Naive thymus-derived CD4-positive, alpha-beta T cell (primary cell): ENCODE data around the gene PRKAG2. TPM values are rescaled to one million over a fixed set of nuclear protein-coding genes. Genes with fewer than 3 reads are reported as not detected.

Source experiments
- ATAC-seq: fragments of 150-1000 bp; cut with Tn5 transposase; 2 replicates; pipeline ENCODE4 v1.10.0; 2021; ENCODE audit warnings: mild to moderate bottlenecking, moderate library complexity
- CTCF ChIA-PET: fragments of 350-600 bp; sonication (Branson Sonifier 250); formaldehyde crosslinking; loops from one replicate; lab custom pipeline; 2021; ENCODE audit warnings: antibody characterized with exemption; lab: Charles Lee
- POLR2A ChIA-PET: fragments of 350-600 bp; sonication (Branson Sonifier 250); formaldehyde crosslinking; loops from one replicate; lab custom pipeline; 2021; ENCODE audit warnings: antibody characterized with exemption, inconsistent platforms; lab: Charles Lee
- DNase-seq, 9 donors: peaks; one replicate each; pipeline versions ENCODE4 v3.0.0 to v3.0.0-alpha.2; 2020 to 2022; ENCODE audit warnings: mixed read lengths in 1 of 9
- H3K27ac ChIP-seq: one replicate; pipeline ENCODE4 v1.7.0; 2013; ENCODE audit warnings: mild to moderate bottlenecking, low read depth, low read length, moderate library complexity
- H3K27me3 ChIP-seq, 2 donors: one replicate each; pipeline ENCODE4 v1.7.0; 2013; ENCODE audit warnings: low read length in 2 of 2, mild to moderate bottlenecking in 2 of 2, moderate library complexity in 2 of 2; ENCODE audit not compliant: control insufficient read depth in 2 of 2, insufficient read depth in 2 of 2
- H3K36me3 ChIP-seq, 3 experiments: 1 replicate in 2 of 3; 2 replicates in 1 of 3; pipeline ENCODE4 v1.7.0; 2013; ENCODE audit warnings: low read length in 3 of 3, mild to moderate bottlenecking in 3 of 3, moderate library complexity in 1 of 3; ENCODE audit not compliant: insufficient read depth in 3 of 3, control insufficient read depth in 2 of 3
- H3K4me1 ChIP-seq, 2 donors: one replicate each; pipeline ENCODE4 v1.7.0; 2013; ENCODE audit warnings: low read length in 2 of 2, mild to moderate bottlenecking in 2 of 2, moderate library complexity in 1 of 2; ENCODE audit not compliant: control insufficient read depth in 2 of 2, insufficient read depth in 2 of 2
- H3K4me3 ChIP-seq: 2 replicates; pipeline ENCODE4 v1.7.0; 2013; ENCODE audit warnings: mild to moderate bottlenecking, low read length
- H3K9me3 ChIP-seq, 3 experiments: 1 replicate in 2 of 3; 2 replicates in 1 of 3; pipeline ENCODE4 v1.7.0; 2013; ENCODE audit warnings: low read length in 3 of 3; ENCODE audit not compliant: control insufficient read depth in 2 of 3
- H3K27ac Mint-ChIP-seq, 9 donors: one replicate each; pipeline ENCODE4 v1.8.0; 2020 to 2022; ENCODE audit warnings: mixed read lengths in 9 of 9, mild to moderate bottlenecking in 8 of 9, moderate library complexity in 5 of 9, inconsistent platforms in 2 of 9
- H3K27me3 Mint-ChIP-seq, 5 donors: one replicate each; pipeline ENCODE4 v1.8.0; 2021 to 2022; ENCODE audit warnings: mixed read lengths in 5 of 5, mild to moderate bottlenecking in 1 of 5
- H3K36me3 Mint-ChIP-seq, 5 donors: one replicate each; pipeline ENCODE4 v1.8.0; 2020 to 2022; ENCODE audit warnings: mixed read lengths in 5 of 5, mild to moderate bottlenecking in 3 of 5, inconsistent platforms in 1 of 5
- H3K4me1 Mint-ChIP-seq, 7 donors: one replicate each; pipeline ENCODE4 v1.8.0; 2020 to 2022; ENCODE audit warnings: mixed read lengths in 7 of 7, mild to moderate bottlenecking in 3 of 7, inconsistent platforms in 1 of 7
- H3K4me3 Mint-ChIP-seq, 10 donors: one replicate each; pipeline ENCODE4 v1.8.0; 2020 to 2022; ENCODE audit warnings: mild to moderate bottlenecking in 10 of 10, mixed read lengths in 10 of 10, moderate library complexity in 6 of 10, inconsistent platforms in 2 of 10
- H3K9me3 Mint-ChIP-seq, 11 donors: one replicate each; pipeline ENCODE4 v1.8.0; 2020 to 2022; ENCODE audit warnings: mixed read lengths in 11 of 11, mild to moderate bottlenecking in 4 of 11, inconsistent platforms in 1 of 11, moderate library complexity in 1 of 11
- intact Hi-C, 2 donors: fragments of 100-400 bp; cut with micrococcal nuclease; formaldehyde crosslinking; loops; one replicate each; pipeline ENCODE4 v1.15.1; 2023
- polyA plus RNA-seq, 2 donors: library from polyadenylated mRNA; unstranded; fragments of 300-500 nt; fragmentation: Illumina TruSeq; gene quantifications; one replicate each; pipeline ENCODE4 v1.2.3, GENCODE V29; 2021
- total RNA-seq, 6 experiments: library from RNA in 5 of 6; stranded (reverse) in 5 of 6; gene quantifications; 1 replicate in 5 of 6; 2 replicates in 1 of 6; pipeline ENCODE4 v1.2.3 and lab custom pipeline; 2021 to 2026

PRKAG2 gene
- total and polyA plus RNA-seq, 7 experiments from 2014 or later: 15.0 to 74.4 (median 55.7) TPM

GRCh38 chr7:151728746-151729145 lies 148.2 kb downstream of the PRKAG2 start:
- H3K27me3 ChIP-seq: no peaks in the 10 kb centered on the region
- no peaks in the 10 kb centered on the region for H3K36me3 ChIP-seq
- Mint-ChIP-seq H3K27ac (no peak overlapping the region), H3K27me3 (no peaks in the 10 kb centered on the region), H3K4me3 (no peak overlapping the region), H3K9me3 (no peaks in the 10 kb centered on the region), H3K36me3 (peaks cover 0 to 14% (median 0%) of the 10 kb centered on the region in 5 donors), H3K4me1 (peaks cover 0 to 18% (median 0%) of the 10 kb centered on the region in 7 donors)
- intact Hi-C loops: no loop called here
- no peak for ATAC-seq
- H3K27ac ChIP-seq: no peak overlapping the region
- no peak overlapping the region for H3K4me3 ChIP-seq
- H3K4me1 ChIP-seq: no peaks in the 10 kb centered on the region
- H3K9me3 ChIP-seq: no peaks in the 10 kb centered on the region
- CTCF ChIA-PET: no interaction called here
- POLR2A ChIA-PET: no interaction called here
- no peak for DNase-seq

- DNase-seq (no peak), ATAC-seq (no peak)
- Mint-ChIP-seq H3K36me3 (peaks cover 0 to 16% (median 0%) of the 10 kb centered on the region in 5 donors), H3K4me1 (peaks cover 0 to 18% (median 0%) of the 10 kb centered on the region in 7 donors), H3K27ac (no peak overlapping the region), H3K4me3 (no peak overlapping the region), H3K27me3 (no peaks in the 10 kb centered on the region), H3K9me3 (no peaks in the 10 kb centered on the region)
- Histone ChIP-seq H3K9me3 (no peaks in the 10 kb centered on the region), H3K27me3 (no peaks in the 10 kb centered on the region), H3K4me1 (no peaks in the 10 kb centered on the region), H3K4me3 (no peak overlapping the region), H3K36me3 (no peaks in the 10 kb centered on the region), H3K27ac (no peak overlapping the region)
- intact Hi-C loops: no loop called here
- ChIA-PET POLR2A (no interaction called here), CTCF (no interaction called here)
Measured at GRCh38 chr7:151728286-151728660, 148.6 kb downstream of the PRKAG2 start.

GRCh38 chr7:151727579-151728285 lies 149.2 kb downstream of the PRKAG2 start:
- POLR2A ChIA-PET: no interaction called here
- H3K27me3 Mint-ChIP-seq: no peaks in the 10 kb centered on the region
- ATAC-seq: peak; percentile 87

GRCh38 chr7:151726652-151727578 lies 150.0 kb downstream of the PRKAG2 start:
- POLR2A ChIA-PET: interaction anchor here (0.6 kb wide), 1 partner anchor 7 kb away, joined by 3 read pairs; no protein-coding TSS in a partner anchor
- Histone ChIP-seq H3K4me3 (no peak overlapping the region), H3K27me3 (no peaks in the 10 kb centered on the region), H3K9me3 (no peaks in the 10 kb centered on the region), H3K27ac (no peak overlapping the region), H3K4me1 (no peaks in the 10 kb centered on the region), H3K36me3 (no peaks in the 10 kb centered on the region)
- intact Hi-C loops: no loop called here
- DNase-seq: no peak
- no peaks in the 10 kb centered on the region for H3K9me3 Mint-ChIP-seq
- CTCF ChIA-PET: no interaction called here
- no peaks in the 10 kb centered on the region for H3K27me3 Mint-ChIP-seq
- H3K4me1 Mint-ChIP-seq: peaks cover 0 to 19% (median 0%) of the 10 kb centered on the region in 7 donors
- peaks cover 0 to 16% (median 0%) of the 10 kb centered on the region in 5 donors for H3K36me3 Mint-ChIP-seq
- H3K27ac Mint-ChIP-seq: peak overlapping the region in 2 of 9 donors; percentile 17 to 38
- no peak overlapping the region for H3K4me3 Mint-ChIP-seq
- no peak for ATAC-seq

More at GRCh38 chr7:151727579-151728285, 149.2 kb downstream of the PRKAG2 start:
- no peaks in the 10 kb centered on the region for H3K9me3 ChIP-seq
- H3K4me3 ChIP-seq: no peak overlapping the region
- Mint-ChIP-seq H3K27ac (no peak overlapping the region), H3K4me3 (no peak overlapping the region), H3K9me3 (no peaks in the 10 kb centered on the region), H3K36me3 (peaks cover 0 to 16% (median 0%) of the 10 kb centered on the region in 5 donors), H3K4me1 (peaks cover 0 to 18% (median 0%) of the 10 kb centered on the region in 7 donors)
- H3K27me3 ChIP-seq: no peaks in the 10 kb centered on the region
- H3K4me1 ChIP-seq: no peaks in the 10 kb centered on the region
- CTCF ChIA-PET: no interaction called here
- DNase-seq: peak in 1 of 9 donors; percentile 26
- H3K36me3 ChIP-seq: no peaks in the 10 kb centered on the region
- intact Hi-C loops: no loop called here
- H3K27ac ChIP-seq: no peak overlapping the region

- Histone ChIP-seq H3K36me3 (no peaks in the 10 kb centered on the region), H3K9me3 (no peaks in the 10 kb centered on the region), H3K4me1 (no peaks in the 10 kb centered on the region), H3K27ac (no peak overlapping the region), H3K4me3 (no peak overlapping the region), H3K27me3 (no peaks in the 10 kb centered on the region)
- CTCF ChIA-PET: interaction anchor here (0.7 kb wide), 1 partner anchor 278 kb away, joined by 3 read pairs; no protein-coding TSS in a partner anchor
- intact Hi-C loops: no loop called here
- Mint-ChIP-seq H3K27me3 (no peaks in the 10 kb centered on the region), H3K9me3 (no peaks in the 10 kb centered on the region), H3K4me3 (no peak overlapping the region), H3K27ac (peak overlapping the region in 1 of 9 donors; percentile 17), H3K4me1 (peaks cover 0 to 19% (median 0%) of the 10 kb centered on the region in 7 donors), H3K36me3 (peaks cover 0 to 16% (median 0%) of the 10 kb centered on the region in 5 donors)
- ATAC-seq (no peak), DNase-seq (no peak)
- POLR2A ChIA-PET: interaction anchor here (0.6 kb wide), 1 partner anchor 8 kb away, joined by 3 read pairs; no protein-coding TSS in a partner anchor
Measured at GRCh38 chr7:151725844-151726651, 150.9 kb downstream of the PRKAG2 start.

GRCh38 chr7:151724920-151725584 lies 151.9 kb downstream of the PRKAG2 start:
- Histone ChIP-seq H3K9me3 (no peaks in the 10 kb centered on the region), H3K4me3 (no peak overlapping the region), H3K4me1 (no peaks in the 10 kb centered on the region), H3K27ac (no peak overlapping the region), H3K36me3 (no peaks in the 10 kb centered on the region), H3K27me3 (no peaks in the 10 kb centered on the region)
- DNase-seq: no peak
- Mint-ChIP-seq H3K9me3 (no peaks in the 10 kb centered on the region), H3K27ac (no peak overlapping the region), H3K4me3 (no peak overlapping the region), H3K4me1 (peaks cover 0 to 19% (median 0%) of the 10 kb centered on the region in 7 donors), H3K36me3 (peaks cover 0 to 16% (median 0%) of the 10 kb centered on the region in 5 donors), H3K27me3 (no peaks in the 10 kb centered on the region)
- CTCF ChIA-PET: interaction anchor here (0.7 kb wide), 1 partner anchor 277 kb away, joined by 3 read pairs; no protein-coding TSS in a partner anchor
- POLR2A ChIA-PET: no interaction called here
- no peak for ATAC-seq
- intact Hi-C loops: no loop called here
